HAP-1 (cell line): ENCODE results near the gene ACADSB.

Experiments
- DNase-seq, 2 experiments: peaks; one replicate each; pipeline ENCODE4 v3.0.0-alpha.2; 2016 to 2020; ENCODE audit warnings: low spot score in 2 of 2
- H3K27me3 ChIP-seq: fragments of 250-450 bp; sonication (Bioruptor Pico); 2 replicates; pipeline ENCODE4 v1.5.1; 2020; ENCODE audit warnings: low read depth, mild to moderate bottlenecking, moderate library complexity
- H3K36me3 ChIP-seq: fragments of 250-450 bp; sonication (Bioruptor Pico); replicated peaks from 2 replicates; pipeline ENCODE4 v1.5.1; 2020; ENCODE audit warnings: mild to moderate bottlenecking
- H3K4me1 ChIP-seq: fragments of 250-450 bp; sonication (Bioruptor Pico); 2 replicates; pipeline ENCODE4 v1.5.1; 2020; ENCODE audit warnings: mild to moderate bottlenecking
- H3K4me3 ChIP-seq: fragments of 250-450 bp; sonication (Bioruptor Pico); 2 replicates; pipeline ENCODE4 v1.5.1; 2020; ENCODE audit warnings: mild to moderate bottlenecking, moderate library complexity
- H3K9me3 ChIP-seq: fragments of 250-450 bp; sonication (Bioruptor Pico); 2 replicates; pipeline ENCODE4 v1.5.1; 2020; ENCODE audit warnings: mild to moderate bottlenecking, moderate library complexity
- in situ Hi-C: fragments of 300-500 bp; cut with MboI; formaldehyde crosslinking; loops from 3 replicates; pipeline ENCODE4 v1.14.3; 2020; ENCODE audit warnings: low sequenced_read_pairs, inconsistent platforms, mixed read lengths

ACADSB gene

DNA sequence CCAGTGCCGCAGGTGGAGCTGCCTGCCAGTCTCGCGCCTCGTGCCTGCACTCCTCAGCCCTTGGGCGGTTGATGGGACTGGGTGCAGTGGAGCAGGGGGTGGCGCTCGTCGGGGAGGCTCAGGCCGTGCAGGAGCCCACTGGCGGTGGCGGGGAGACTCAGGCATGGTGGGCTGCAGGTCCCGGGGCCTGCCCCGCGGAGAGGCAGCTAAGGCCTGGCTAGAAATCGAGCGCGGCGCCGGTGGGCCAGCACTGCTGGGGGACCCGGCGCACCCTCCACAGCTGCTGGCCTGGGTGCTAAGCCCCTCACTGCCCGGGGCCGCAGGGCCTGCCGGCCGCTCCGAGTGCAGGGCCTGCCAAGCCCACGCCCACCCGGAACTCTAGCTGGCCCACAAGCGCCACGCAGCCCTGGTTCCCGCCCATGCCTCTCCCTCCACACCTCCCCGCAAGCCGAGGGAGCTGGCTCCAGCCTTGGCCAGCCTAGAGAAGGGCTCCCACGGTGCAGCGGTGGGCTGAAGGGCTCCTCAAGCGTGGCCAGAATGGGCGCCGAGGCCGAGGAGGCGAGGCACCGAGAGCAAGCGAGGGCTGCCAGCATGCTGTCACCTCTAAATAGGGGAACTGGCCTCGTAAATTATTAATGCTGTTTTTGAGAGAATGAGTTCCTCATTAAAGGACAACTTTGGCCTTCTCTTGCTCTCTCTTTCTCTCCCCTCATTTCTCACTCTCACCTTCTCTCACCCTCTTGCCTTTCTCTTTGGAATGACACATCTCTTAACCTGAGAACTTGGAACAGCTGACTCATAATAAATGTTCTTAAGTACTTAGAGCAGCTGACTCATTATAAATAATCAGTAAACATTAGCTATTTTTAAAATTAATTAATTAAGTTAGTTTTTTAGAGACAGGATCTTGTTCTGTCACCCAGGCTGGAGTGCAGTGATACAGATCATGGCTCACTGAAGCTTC, 4.9 kb downstream of the ACADSB start:
- no peaks in the 10 kb centered on the region for H3K9me3 ChIP-seq
- DNase-seq, result no peak
- H3K36me3 ChIP-seq, result no peaks in the 10 kb centered on the region; the same call in 1 of the 2 replicates
- no peaks in the 10 kb centered on the region for H3K27me3 ChIP-seq
- H3K4me3 ChIP-seq, result no peak overlapping the region
- no peaks in the 10 kb centered on the region; the same call in 1 of the 2 replicates for H3K4me1 ChIP-seq
- in situ Hi-C loops, result no loop called here

DNA sequence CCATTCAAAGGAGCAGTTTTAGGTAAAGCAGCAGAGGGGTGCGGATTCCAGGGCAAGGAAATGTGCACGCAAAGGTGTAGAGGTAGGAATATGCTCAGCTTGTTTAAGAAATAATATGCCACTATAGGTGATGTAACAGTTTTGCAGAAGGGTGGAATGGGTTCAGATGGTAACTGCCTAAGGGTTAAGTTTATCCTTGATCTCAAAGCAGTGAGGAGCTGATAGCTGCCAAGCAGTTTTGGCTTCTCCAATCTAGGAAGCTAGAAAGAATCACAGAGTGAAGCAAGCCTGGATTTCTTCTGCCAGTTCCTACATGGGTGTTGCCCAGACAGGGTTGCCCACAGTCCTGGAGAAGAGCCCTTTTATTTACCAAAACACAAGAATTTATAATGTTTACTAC, 6.0 kb downstream of the ACADSB start:
- peaks cover 9% of the 10 kb centered on the region for H3K4me1 ChIP-seq
- no peak overlapping the region for H3K4me3 ChIP-seq
- H3K36me3 ChIP-seq, result no peaks in the 10 kb centered on the region; the same call in 1 of the 2 replicates
- in situ Hi-C loops, result no loop called here
- no peaks in the 10 kb centered on the region for H3K27me3 ChIP-seq
- no peak for DNase-seq
- H3K9me3 ChIP-seq, result no peaks in the 10 kb centered on the region

DNA sequence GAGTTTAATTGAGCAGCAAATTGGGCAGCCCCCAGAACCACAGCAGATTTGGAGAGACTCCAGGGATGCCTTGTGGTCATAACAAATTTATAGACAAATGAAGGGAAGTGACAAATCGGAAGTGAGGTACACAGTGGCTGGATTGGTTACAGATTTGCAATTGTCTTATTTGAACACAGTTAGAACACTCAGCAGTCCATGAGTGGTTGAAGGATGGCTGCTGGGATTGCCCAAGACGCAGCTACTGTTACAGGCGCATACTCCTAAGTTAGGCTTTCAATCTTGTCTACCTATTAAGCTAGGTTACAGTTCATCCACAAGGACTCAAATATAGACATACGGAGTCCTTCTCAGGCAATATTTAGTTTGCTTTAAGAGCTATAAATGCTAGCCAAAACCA, 7.4 kb downstream of the ACADSB start:
- no peaks in the 10 kb centered on the region for H3K27me3 ChIP-seq
- H3K36me3 ChIP-seq, result no peaks in the 10 kb centered on the region; the same call in 1 of the 2 replicates
- no peak for DNase-seq
- in situ Hi-C loops, result no loop called here
- H3K9me3 ChIP-seq, result no peaks in the 10 kb centered on the region
- H3K4me1 ChIP-seq, result peaks cover 22% of the 10 kb centered on the region
- H3K4me3 ChIP-seq, result no peak overlapping the region

DNA sequence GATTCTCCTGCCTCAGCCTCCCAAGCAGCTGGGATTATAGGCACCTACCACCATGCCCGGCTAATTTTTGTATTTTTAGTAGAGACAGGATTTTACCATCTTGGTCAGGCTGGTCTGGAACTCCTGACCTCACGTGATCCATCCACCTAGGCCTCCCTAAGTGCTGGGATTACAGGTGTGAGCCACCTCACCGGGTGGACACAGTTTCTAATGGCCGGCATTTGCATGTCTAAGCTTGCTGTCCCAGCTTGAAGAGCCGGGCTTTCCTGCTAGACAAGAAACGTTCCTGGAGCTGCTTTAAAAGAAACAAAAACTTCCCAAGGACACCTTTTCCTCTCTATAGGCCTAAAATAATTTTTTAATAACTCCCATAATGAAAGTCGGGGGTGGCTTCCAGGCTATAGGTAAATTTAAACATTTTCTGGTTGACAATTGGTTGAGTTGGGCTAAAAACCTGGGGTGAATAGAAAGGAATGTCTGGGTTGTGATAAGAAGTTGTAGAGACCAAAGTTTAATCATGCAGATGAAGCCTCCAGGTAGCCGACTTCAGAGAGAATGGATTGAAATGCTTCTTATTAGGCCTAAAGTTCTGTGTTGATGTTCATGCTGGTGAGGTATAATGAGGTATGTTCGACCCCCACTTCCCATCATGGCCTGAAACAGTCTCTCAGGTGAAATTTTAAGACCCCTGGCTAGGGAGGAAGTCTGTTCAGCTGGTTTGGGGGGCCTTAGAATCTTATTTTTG, 8.8 kb downstream of the ACADSB start:
- in situ Hi-C loops, result no loop called here
- Histone ChIP-seq H3K9me3 (no peaks in the 10 kb centered on the region), H3K27me3 (no peaks in the 10 kb centered on the region), H3K4me3 (no peak overlapping the region), H3K36me3 (no peaks in the 10 kb centered on the region; the same call in 1 of the 2 replicates), H3K4me1 (peaks cover 26% of the 10 kb centered on the region)
- no peak for DNase-seq

DNA sequence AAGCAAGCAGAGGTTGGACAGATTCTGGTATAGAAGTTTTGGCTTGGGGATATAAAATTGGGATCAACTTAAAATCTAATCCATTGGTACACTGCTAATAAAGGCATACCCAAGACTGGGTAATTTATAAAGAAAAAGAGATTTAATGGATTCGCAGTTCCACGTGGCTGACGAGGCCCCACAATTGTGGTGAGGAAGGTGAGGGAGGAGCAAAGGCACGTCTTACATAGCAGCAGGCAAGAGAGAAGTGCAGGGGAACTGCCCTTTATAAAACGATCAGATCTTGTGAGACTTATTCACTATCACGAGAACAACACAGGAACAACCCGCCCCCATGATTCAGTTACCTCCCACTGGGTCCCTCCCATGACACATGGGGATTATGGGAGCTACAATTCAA, 9.7 kb downstream of the ACADSB start:
- Histone ChIP-seq H3K9me3 (no peaks in the 10 kb centered on the region), H3K4me3 (no peak overlapping the region), H3K4me1 (peaks cover 26% of the 10 kb centered on the region), H3K36me3 (no peaks in the 10 kb centered on the region), H3K27me3 (no peaks in the 10 kb centered on the region)
- no peak for DNase-seq
- in situ Hi-C loops, result no loop called here

DNA sequence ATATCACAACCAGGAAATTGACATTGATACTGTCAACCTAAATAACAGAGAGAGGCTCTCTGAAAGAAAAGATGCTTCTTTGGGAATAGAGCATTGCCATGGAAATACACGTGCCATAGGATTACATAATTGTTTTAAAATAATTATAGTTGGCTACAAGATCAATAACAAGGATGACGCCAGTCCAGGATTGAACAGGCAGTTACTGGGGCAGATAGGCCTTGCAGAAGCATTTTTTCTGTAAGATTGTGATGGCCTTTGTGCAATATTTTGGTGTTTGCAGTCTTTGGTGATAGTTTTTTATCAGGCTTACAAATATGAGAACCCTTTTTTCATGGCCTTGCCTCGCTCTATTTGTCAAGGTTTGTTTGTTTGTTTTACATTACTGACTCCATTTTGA, 10.5 kb downstream of the ACADSB start:
- in situ Hi-C loops, result no loop called here
- H3K27me3 ChIP-seq, result no peaks in the 10 kb centered on the region
- H3K36me3 ChIP-seq, result no peaks in the 10 kb centered on the region
- H3K4me1 ChIP-seq, result peaks cover 26% of the 10 kb centered on the region
- no peaks in the 10 kb centered on the region for H3K9me3 ChIP-seq
- DNase-seq, result no peak
- H3K4me3 ChIP-seq, result no peak overlapping the region

DNA sequence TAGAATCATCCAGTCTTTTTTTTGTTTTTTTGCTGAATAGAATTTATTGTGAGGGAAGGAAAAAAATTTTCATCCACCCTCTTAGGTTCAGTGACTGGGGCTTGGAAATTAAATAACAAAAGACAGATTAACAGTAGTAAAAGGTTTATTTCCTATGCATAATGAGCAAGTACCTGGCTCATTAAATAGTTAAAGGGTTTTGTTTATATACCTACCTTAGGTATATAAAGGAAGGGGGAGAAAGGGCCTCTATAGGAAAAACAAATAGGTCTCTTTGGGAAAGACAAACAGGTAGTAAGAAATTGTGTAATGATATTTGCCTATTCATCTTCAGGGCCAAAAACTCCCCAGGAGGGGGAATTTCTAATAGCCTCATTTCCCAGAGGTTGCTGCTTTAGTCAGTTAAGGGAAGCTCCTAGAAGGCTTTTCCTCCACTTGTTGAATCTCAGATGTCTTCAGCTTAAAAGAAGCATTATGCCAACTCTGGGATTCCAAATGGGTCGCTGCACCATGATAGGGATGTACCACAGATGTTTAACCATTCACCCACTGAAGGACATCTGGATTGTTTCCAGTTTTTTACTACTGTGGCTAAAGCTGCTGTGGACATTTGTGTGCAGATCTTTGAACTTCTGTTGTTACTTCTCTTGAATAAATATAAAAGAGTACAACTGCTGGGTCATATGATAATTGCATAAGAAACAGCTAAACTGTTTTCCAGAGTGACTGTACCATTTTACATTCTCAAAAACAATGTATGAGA, 11.3 kb downstream of the ACADSB start:
- Histone ChIP-seq H3K27me3 (no peaks in the 10 kb centered on the region), H3K36me3 (no peaks in the 10 kb centered on the region), H3K4me1 (peaks cover 29% of the 10 kb centered on the region), H3K4me3 (no peak overlapping the region), H3K9me3 (no peaks in the 10 kb centered on the region)
- peak in 1 of 2 experiments; percentile 62 for DNase-seq
- in situ Hi-C loops, result no loop called here

DNA sequence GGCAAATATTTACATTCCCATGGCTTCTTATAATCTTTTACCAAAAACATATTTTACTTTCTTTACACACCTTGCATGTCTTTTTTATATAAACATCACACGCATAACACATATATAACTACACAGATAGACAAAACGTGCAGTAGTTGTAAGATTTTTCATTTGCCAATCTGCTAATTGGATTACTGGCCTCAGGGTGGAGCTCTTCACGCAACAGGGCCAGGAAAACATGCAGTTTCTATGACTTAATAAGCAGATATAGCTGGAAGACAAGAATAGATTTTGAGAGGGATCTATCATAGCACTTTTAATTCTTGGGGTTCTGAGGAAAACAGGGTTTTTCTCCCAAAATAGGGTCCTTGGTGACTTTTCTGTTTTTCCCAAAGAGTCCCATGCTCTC, 12.7 kb downstream of the ACADSB start:
- Histone ChIP-seq H3K9me3 (no peaks in the 10 kb centered on the region), H3K36me3 (no peaks in the 10 kb centered on the region), H3K27me3 (no peaks in the 10 kb centered on the region), H3K4me1 (peaks cover 41% of the 10 kb centered on the region), H3K4me3 (no peak overlapping the region)
- in situ Hi-C loops, result no loop called here
- peak; percentile 23 to 29 for DNase-seq

DNA sequence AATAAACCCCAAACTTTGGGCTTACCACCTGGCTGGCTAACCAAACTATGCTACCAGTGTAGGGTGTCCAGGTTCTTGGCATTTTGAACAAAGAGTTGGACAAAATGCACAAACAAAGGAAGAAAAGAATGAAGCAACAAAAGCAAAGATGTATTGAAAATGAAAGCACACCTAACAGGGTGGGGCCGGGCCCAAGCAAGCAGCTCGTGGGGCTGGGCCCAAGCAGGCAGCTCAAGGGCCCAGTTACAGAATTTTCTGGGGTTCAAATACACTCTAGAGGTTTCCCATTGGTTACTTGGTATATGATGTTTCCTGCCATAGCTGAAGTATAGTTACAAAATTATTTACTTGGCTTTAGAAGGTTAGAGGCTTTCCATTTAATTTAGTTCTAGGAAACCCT, 15.7 kb downstream of the ACADSB start:
- Histone ChIP-seq H3K4me3 (no peak overlapping the region), H3K9me3 (no peaks in the 10 kb centered on the region), H3K27me3 (no peaks in the 10 kb centered on the region), H3K4me1 (peaks cover 45% of the 10 kb centered on the region), H3K36me3 (no peaks in the 10 kb centered on the region)
- no peak for DNase-seq
- in situ Hi-C loops, result no loop called here

DNA sequence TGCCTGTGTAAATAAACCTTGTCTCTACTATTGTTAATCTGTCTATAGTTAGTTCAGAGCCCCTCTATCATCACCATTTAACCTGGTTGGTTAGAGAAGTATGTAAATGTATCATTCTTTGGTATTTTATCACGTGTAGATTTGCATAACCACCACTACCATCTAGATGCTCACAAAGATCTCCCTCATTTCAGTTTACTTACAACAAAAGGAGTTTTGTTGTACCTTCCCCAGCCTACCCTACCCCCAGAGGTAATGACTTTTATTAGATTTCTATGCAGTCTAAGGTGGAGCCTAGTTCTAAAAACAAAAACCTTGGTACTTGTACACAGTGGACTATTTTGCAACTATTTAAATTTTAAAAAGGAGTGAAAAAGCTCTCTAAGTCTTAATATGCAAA, 17.5 kb downstream of the ACADSB start:
- no peaks in the 10 kb centered on the region for H3K27me3 ChIP-seq
- peaks cover 33% of the 10 kb centered on the region for H3K4me1 ChIP-seq
- H3K36me3 ChIP-seq, result no peaks in the 10 kb centered on the region
- H3K4me3 ChIP-seq, result no peak overlapping the region
- in situ Hi-C loops, result no loop called here
- peak in 1 of 2 experiments; percentile 77 for DNase-seq
- H3K9me3 ChIP-seq, result no peaks in the 10 kb centered on the region

DNA sequence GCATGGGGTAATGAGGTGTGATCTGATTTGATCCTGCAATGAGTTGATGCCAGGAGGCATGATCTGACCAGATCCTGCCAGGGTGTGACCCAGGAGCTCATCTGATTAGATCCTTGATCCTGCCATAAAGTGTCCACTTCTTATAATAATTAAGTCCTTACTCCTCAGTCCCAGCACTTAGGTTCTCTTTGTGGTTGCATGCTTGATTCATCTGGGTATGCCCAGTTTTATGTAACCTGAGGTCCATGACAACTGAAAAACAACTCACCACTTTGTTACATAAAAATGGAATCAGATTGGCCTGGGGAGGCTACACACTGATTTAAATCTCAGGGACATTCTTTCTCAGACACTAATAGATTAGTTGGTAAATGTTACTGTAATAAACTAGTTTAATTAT, 19.1 kb downstream of the ACADSB start:
- no peaks in the 10 kb centered on the region for H3K9me3 ChIP-seq
- peaks cover 29% of the 10 kb centered on the region for H3K4me1 ChIP-seq
- no peaks in the 10 kb centered on the region for H3K36me3 ChIP-seq
- DNase-seq, result no peak
- in situ Hi-C loops, result no loop called here
- H3K27me3 ChIP-seq, result no peaks in the 10 kb centered on the region
- no peak overlapping the region for H3K4me3 ChIP-seq

DNA sequence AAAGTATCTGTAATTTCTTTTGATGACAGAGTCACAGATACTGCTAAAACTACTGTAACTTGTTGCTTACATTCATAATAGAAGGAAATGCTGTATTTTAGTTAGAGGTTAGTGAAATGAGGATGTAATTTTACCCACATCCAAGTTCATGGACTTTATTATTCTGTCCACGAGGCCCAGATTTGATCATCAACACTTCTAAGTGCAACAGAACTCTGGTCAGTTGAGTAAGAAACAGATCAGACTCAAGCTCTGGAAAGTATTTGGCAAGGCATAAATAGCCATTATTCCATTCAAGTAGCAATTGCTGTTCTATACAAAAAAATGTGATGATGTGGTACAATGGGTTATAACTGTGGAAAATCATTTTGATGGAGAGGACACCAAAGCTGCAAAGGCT, 22.3 kb downstream of the ACADSB start:
- Histone ChIP-seq H3K36me3 (no peaks in the 10 kb centered on the region), H3K9me3 (no peaks in the 10 kb centered on the region), H3K4me3 (no peak overlapping the region), H3K4me1 (peaks cover 19% of the 10 kb centered on the region), H3K27me3 (no peaks in the 10 kb centered on the region)
- no peak for DNase-seq
- in situ Hi-C loops, result no loop called here

DNA sequence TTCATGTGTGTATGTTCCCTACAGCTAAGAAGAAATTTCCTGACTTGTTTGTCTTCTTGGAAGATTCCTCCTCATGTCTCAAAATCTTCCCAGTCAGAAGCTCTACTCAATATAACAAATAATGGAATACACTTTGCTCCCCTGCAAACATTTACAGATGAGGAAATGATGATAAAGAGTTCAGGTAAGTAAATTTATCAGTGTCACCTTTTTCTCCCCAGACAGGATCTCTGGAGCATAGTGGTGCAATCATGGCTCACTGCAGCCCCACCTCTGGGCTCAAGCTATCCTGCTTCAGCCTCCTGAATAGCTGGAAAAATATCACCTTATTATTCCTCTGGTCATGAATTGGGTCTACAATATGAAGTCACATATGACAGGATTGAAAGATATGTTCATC, 25.5 kb downstream of the ACADSB start:
- no peak for DNase-seq
- H3K4me1 ChIP-seq, result 0 out of 2 replicates have a peak, but pooled peaks cover 4% of the 10 kb centered on the region
- no peak overlapping the region for H3K4me3 ChIP-seq
- H3K27me3 ChIP-seq, result no peaks in the 10 kb centered on the region
- no peaks in the 10 kb centered on the region for H3K36me3 ChIP-seq
- no peaks in the 10 kb centered on the region for H3K9me3 ChIP-seq
- in situ Hi-C loops, result no loop called here
